Measurements from ENCODE around the gene ARHGAP31. TPM values are rescaled to one million over a fixed set of nuclear protein-coding genes. Genes with fewer than 3 reads are reported as not detected.

Gene ARHGAP31
- total RNA-seq, 4 donors from 2014 or later = 40.0 to 78.9 (median 55.0) TPM

- WGBS, 2 donors = 92% methylated on average over 7 of the region's 7 CpGs
- no peak overlapping the region for H3K4me3 ChIP-seq (replicated peaks in 1 of 3)
- no peaks in the 10 kb centered on the region for H3K36me3 ChIP-seq
- peaks cover 12 to 15% of the 10 kb centered on the region in 2 donors for H3K4me1 ChIP-seq
- intact Hi-C loops (cut with DNase I) = no loop called here
- no peak for DNase-seq
- H3K9me3 ChIP-seq = no peaks in the 10 kb centered on the region
- TF ChIP-seq, protein P1, sequence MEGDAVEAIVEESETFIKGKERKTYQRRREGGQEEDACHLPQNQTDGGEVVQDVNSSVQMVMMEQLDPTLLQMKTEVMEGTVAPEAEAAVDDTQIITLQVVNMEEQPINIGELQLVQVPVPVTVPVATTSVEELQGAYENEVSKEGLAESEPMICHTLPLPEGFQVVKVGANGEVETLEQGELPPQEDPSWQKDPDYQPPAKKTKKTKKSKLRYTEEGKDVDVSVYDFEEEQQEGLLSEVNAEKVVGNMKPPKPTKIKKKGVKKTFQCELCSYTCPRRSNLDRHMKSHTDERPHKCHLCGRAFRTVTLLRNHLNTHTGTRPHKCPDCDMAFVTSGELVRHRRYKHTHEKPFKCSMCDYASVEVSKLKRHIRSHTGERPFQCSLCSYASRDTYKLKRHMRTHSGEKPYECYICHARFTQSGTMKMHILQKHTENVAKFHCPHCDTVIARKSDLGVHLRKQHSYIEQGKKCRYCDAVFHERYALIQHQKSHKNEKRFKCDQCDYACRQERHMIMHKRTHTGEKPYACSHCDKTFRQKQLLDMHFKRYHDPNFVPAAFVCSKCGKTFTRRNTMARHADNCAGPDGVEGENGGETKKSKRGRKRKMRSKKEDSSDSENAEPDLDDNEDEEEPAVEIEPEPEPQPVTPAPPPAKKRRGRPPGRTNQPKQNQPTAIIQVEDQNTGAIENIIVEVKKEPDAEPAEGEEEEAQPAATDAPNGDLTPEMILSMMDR (IDR thresholded peaks at IDR 0.05) = no peak
- no peaks in the 10 kb centered on the region for H3K27me3 ChIP-seq
- no peak overlapping the region for H3K27ac ChIP-seq
Measured at GRCh38 chr3:119291062-119291700, 3.0 kb upstream of the ARHGAP31 start.

- intact Hi-C loops (cut with DNase I) = no loop called here
- no peaks in the 10 kb centered on the region for H3K9me3 ChIP-seq
- TF ChIP-seq POLR2A (IDR thresholded peaks at IDR 0.05) = no peak
- TF ChIP-seq, protein P1 (IDR thresholded peaks at IDR 0.05) = no peak
- WGBS, 2 donors = 82 to 90% methylated on average over 4 of the region's 4 CpGs
- H3K4me1 ChIP-seq = peaks cover 25 to 28% of the 10 kb centered on the region in 2 donors
- peak overlapping the region in 2 of 3 donors; percentile 94 to 97 for H3K27ac ChIP-seq
- no peaks in the 10 kb centered on the region for H3K36me3 ChIP-seq
- H3K27me3 ChIP-seq = no peaks in the 10 kb centered on the region
- no peak for DNase-seq
- H3K4me3 ChIP-seq (replicated peaks in 1 of 3) = no peak overlapping the region
Measured at GRCh38 chr3:119292666-119293065, 1.5 kb upstream of the ARHGAP31 start.

GRCh38 chr3:119293105-119293870 lies 895 bp upstream of the ARHGAP31 start:
- Histone ChIP-seq H3K27ac (peak overlapping the region; percentile 93 to 97 (median 94)), H3K4me3 (replicated peaks in 1 of 3) (peak overlapping the region; percentile 31 to 78 (median 75)), H3K27me3 (no peaks in the 10 kb centered on the region), H3K36me3 (no peaks in the 10 kb centered on the region), H3K9me3 (no peaks in the 10 kb centered on the region), H3K4me1 (peaks cover 32 to 34% of the 10 kb centered on the region in 2 donors)
- peak in 1 of 2 donors; percentile 54 for DNase-seq
- no peak for TF ChIP-seq POLR2A (IDR thresholded peaks at IDR 0.05)
- TF ChIP-seq, protein P1 (IDR thresholded peaks at IDR 0.05) = no peak
- 24 to 29% methylated on average over 4 of the region's 4 CpGs for WGBS, 2 donors
- intact Hi-C loops (cut with DNase I) = no loop called here

GRCh38 chr3:119294696-119295671 lies 801 bp downstream of the ARHGAP31 start:
- peak in 1 of 2 donors; percentile 38 for TF ChIP-seq POLR2A (IDR thresholded peaks at IDR 0.05)
- TF ChIP-seq, protein P1 (IDR thresholded peaks at IDR 0.05) = no peak
- no peaks in the 10 kb centered on the region for H3K36me3 ChIP-seq
- peak overlapping the region; percentile 93 to 97 (median 94) for H3K27ac ChIP-seq
- 1% methylated on average over 25 to 26 of the region's 43 CpGs for WGBS, 2 donors
- H3K4me1 ChIP-seq = peaks cover 46 to 47% of the 10 kb centered on the region in 2 donors
- H3K9me3 ChIP-seq = no peaks in the 10 kb centered on the region
- DNase-seq = peak; percentile 73 to 75
- peak overlapping the region; percentile 31 to 78 (median 75) for H3K4me3 ChIP-seq (replicated peaks in 1 of 3)
- no peaks in the 10 kb centered on the region for H3K27me3 ChIP-seq
- intact Hi-C loops (cut with DNase I) = no loop called here
